Measurements from ENCODE around the gene FBXL20.

DNA sequence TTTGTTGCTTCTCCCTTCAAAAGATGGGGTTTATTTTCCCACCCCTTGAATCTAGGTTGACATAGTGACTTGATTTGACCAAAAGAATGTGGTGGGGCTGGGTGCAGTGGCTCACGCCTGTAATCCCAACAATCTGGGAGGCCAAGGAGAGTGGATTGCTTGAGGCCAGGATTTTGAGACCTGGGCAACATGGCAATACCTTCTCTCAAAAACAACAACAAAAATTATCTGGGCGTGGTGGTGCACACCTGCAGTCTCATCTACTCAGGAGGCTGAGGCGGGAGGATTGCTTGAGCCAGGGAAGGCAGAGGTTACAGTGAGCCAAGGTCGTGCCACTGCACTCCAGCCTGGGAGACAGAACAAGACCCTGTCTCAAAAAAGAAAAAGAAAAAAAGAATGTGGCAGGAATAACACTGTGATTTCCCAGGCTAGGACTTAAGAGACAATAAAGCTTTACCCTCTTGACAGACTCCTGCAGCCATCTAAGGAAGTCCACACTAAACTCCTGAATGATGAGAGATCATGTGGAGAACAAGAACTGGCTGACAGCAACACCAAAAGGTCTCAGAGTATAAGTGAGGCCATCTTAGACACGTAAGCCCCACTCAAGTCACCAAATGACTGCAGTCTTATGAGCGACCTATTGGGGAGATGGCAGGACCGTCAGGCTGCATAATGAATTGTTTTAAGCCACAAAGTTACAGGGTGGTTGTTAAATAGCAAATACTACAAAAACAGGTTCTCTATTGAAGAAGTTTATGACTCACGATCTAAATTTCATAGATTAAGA, 37.0 kb downstream of the FBXL20 start:
- TF ChIP-seq GLIS3 (CRISPR knock-in tag; IDR thresholded peaks at IDR 0.05) (no peak), ZFP3 (CRISPR knock-in tag; IDR thresholded peaks at IDR 0.05) (no peak), RARB (CRISPR knock-in tag; IDR thresholded peaks at IDR 0.05) (no peak), ARNTL (CRISPR knock-in tag; IDR thresholded peaks at IDR 0.05; ENCODE audit: borderline replicate concordance, low read depth) (no peak), TOX (CRISPR knock-in tag; IDR thresholded peaks at IDR 0.05; ENCODE audit: borderline replicate concordance) (no peak)
- TF ChIP-seq, protein P1, sequence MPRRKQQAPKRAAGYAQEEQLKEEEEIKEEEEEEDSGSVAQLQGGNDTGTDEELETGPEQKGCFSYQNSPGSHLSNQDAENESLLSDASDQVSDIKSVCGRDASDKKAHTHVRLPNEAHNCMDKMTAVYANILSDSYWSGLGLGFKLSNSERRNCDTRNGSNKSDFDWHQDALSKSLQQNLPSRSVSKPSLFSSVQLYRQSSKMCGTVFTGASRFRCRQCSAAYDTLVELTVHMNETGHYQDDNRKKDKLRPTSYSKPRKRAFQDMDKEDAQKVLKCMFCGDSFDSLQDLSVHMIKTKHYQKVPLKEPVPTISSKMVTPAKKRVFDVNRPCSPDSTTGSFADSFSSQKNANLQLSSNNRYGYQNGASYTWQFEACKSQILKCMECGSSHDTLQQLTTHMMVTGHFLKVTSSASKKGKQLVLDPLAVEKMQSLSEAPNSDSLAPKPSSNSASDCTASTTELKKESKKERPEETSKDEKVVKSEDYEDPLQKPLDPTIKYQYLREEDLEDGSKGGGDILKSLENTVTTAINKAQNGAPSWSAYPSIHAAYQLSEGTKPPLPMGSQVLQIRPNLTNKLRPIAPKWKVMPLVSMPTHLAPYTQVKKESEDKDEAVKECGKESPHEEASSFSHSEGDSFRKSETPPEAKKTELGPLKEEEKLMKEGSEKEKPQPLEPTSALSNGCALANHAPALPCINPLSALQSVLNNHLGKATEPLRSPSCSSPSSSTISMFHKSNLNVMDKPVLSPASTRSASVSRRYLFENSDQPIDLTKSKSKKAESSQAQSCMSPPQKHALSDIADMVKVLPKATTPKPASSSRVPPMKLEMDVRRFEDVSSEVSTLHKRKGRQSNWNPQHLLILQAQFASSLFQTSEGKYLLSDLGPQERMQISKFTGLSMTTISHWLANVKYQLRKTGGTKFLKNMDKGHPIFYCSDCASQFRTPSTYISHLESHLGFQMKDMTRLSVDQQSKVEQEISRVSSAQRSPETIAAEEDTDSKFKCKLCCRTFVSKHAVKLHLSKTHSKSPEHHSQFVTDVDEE (CRISPR knock-in tag; IDR thresholded peaks at IDR 0.05): no peak
